HUES6 (cell line): ENCODE measurements around the gene PDCD7.

Experiments used
- H3K27ac ChIP-seq: 2 replicates; pipeline ENCODE4 v1.7.0; 2013; ENCODE audit warnings: low read depth, mild to moderate bottlenecking, low read length, inconsistent platforms
- H3K27me3 ChIP-seq: 2 replicates; pipeline ENCODE4 v1.6.1; 2013; ENCODE audit warnings: low read length; ENCODE audit not compliant: control insufficient read depth, insufficient read depth
- H3K36me3 ChIP-seq: 2 replicates; pipeline ENCODE4 v1.6.1; 2013; ENCODE audit warnings: low read length; ENCODE audit not compliant: control insufficient read depth, insufficient read depth
- H3K4me1 ChIP-seq: 2 replicates; pipeline ENCODE4 v1.6.1; 2013; ENCODE audit warnings: low read length; ENCODE audit not compliant: control insufficient read depth, insufficient read depth
- H3K4me3 ChIP-seq: 2 replicates; pipeline ENCODE4 v1.5.1; 2013; ENCODE audit warnings: low read depth, low read length
- H3K9ac ChIP-seq: one replicate; pipeline ENCODE4 v1.6.1; 2013; ENCODE audit warnings: mild to moderate bottlenecking, low read length
- H3K9me3 ChIP-seq: 2 replicates; pipeline ENCODE4 v1.6.1; 2013; ENCODE audit warnings: low read depth, low read length; ENCODE audit not compliant: control insufficient read depth, insufficient read depth

The PDCD7 gene

DNA sequence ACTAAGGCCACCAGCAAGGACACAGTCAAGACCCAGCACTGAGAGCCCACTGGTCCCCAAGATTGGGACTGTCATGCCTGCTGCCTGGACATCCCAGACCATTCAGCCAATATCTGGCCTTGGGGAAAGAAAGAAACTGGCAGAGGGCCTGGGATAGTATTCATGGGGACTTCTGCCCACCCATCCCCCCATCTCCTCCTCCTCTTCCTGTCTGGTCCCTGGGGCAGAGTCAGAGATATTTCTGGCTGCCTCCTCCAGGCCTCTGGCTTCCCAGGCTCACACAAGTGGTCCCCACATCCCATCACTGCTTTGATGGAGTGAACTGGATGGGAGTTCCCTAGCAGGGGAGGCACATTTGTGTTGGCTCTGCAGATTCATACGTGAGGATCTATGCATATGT lies 61.6 kb downstream of the PDCD7 start:
- Histone ChIP-seq H3K36me3 (no peaks in the 10 kb centered on the region), H3K27me3 (no peaks in the 10 kb centered on the region; the same call in 1 of the 2 replicates), H3K9me3 (peaks cover 5% of the 10 kb centered on the region; the same call in 1 of the 2 replicates), H3K27ac (no peak overlapping the region), H3K4me3 (no peak overlapping the region), H3K4me1 (peaks cover 28% of the 10 kb centered on the region), H3K9ac (no peak overlapping the region)

DNA sequence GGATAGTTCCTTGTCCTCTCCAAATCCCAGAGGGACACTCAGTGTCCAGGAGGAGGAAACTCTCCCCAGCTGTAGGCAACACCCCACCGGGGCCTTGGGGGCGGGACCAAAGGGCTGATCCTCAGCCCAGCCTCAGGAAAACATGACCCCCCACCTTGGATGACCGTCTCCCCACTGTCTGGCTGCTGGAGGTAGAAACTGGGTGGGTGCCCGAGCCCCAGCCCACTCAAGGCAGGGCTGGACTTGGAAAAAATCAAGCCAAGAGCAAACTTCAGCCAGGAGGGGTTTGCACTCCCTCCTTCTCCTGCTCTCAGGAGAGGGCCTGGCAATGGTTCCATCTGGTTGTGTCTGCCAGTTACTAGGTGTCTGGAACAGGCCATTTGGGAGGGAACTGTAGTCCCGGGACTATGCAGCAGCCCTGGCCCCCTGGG lies 62.2 kb downstream of the PDCD7 start:
- Histone ChIP-seq H3K36me3 (no peaks in the 10 kb centered on the region), H3K9me3 (peaks cover 5% of the 10 kb centered on the region; the same call in 1 of the 2 replicates), H3K4me3 (no peak overlapping the region), H3K27ac (no peak overlapping the region), H3K4me1 (peaks cover 34% of the 10 kb centered on the region), H3K9ac (no peak overlapping the region), H3K27me3 (no peaks in the 10 kb centered on the region; the same call in 1 of the 2 replicates)

DNA sequence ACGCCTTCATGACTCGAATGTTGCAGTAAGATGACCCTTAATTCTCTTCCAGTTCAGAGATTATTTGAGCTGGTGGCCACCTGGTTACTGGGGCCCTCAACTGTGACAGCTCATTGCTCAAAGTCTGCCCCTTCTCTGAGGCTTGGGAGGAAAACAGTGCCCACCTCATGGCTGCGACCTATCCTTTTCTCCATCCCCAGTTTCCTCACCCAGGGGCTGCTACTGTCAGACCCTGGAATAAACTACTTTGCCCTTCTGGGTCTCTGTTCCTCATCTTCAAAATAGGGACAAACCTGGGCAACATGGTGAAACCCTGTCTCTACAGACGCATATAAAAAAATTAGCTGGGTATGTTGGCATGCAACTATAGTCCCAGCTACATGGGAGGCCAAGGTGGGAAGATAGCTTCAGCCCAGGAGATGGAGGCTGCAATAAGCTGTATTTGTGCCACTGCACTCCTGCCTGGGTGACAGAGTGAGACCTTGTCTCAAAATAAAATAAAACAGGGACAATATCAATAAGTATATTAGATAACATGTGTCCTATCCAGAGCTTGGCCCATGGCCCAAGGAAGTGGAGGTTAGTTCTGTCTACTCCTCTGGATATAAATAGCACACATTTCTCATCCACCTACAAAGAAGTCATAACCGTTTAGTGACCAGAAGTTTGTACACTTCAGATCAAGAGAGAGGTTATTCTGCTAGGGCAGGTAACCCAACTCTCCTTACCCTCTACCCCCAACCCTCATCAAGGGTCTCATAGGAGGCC lies 63.6 kb downstream of the PDCD7 start:
- Histone ChIP-seq H3K9ac (no peak overlapping the region), H3K4me3 (no peak overlapping the region), H3K27ac (no peak overlapping the region), H3K36me3 (no peaks in the 10 kb centered on the region), H3K4me1 (peaks cover 40% of the 10 kb centered on the region), H3K27me3 (no peaks in the 10 kb centered on the region; the same call in 1 of the 2 replicates), H3K9me3 (peaks cover 5% of the 10 kb centered on the region; the same call in 1 of the 2 replicates)

DNA sequence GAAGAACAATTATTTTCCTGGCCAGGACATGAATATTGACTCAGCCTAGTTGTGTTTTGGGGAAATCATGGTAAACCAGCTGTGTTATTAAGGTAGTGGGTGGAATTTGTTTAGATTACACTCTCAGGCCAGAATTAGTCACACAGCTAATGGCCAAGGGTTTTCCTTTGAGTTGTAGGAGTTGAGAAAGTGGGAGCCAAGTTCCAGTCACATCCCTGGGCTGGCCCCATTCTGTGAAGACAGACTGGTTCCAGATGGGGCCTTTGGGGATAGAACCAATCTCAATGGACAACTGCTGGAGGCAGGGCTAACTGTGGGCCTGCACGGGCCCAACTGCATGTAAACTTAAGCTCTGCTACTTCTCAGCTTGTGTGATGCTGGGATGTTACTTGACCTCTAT lies 64.4 kb downstream of the PDCD7 start:
- Histone ChIP-seq H3K9me3 (peaks cover 5% of the 10 kb centered on the region; the same call in 1 of the 2 replicates), H3K36me3 (no peaks in the 10 kb centered on the region; the same call in 1 of the 2 replicates), H3K27me3 (no peaks in the 10 kb centered on the region; the same call in 1 of the 2 replicates), H3K4me1 (peaks cover 40% of the 10 kb centered on the region), H3K4me3 (no peak overlapping the region), H3K9ac (no peak overlapping the region), H3K27ac (no peak overlapping the region)

DNA sequence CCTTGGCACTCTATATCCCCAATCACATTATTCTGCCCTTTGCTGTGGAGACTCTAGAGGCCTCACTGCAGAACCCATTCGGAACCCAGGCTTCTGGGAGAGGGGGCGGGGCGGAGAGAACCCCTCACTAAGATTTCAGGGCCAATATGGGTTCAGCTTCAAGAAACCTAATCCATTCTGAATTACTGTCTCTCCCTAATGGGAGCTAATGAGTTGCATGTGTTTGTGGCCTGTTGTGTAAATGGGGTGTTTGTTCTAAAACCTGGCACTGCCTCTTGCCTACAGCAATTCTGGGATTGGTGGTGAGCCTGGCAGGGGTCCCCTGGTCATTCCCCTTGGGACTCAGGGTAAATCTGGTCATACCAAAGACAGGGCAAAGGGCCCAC lies 65.2 kb downstream of the PDCD7 start:
- peak overlapping the region; percentile 65 for H3K4me3 ChIP-seq
- peak overlapping the region; percentile 89 for H3K9ac ChIP-seq
- H3K36me3 ChIP-seq, result no peaks in the 10 kb centered on the region; the same call in 1 of the 2 replicates
- peaks cover 3% of the 10 kb centered on the region; the same call in 1 of the 2 replicates for H3K9me3 ChIP-seq
- no peak overlapping the region for H3K27ac ChIP-seq
- peaks cover 40% of the 10 kb centered on the region for H3K4me1 ChIP-seq
- no peaks in the 10 kb centered on the region; the same call in 1 of the 2 replicates for H3K27me3 ChIP-seq

DNA sequence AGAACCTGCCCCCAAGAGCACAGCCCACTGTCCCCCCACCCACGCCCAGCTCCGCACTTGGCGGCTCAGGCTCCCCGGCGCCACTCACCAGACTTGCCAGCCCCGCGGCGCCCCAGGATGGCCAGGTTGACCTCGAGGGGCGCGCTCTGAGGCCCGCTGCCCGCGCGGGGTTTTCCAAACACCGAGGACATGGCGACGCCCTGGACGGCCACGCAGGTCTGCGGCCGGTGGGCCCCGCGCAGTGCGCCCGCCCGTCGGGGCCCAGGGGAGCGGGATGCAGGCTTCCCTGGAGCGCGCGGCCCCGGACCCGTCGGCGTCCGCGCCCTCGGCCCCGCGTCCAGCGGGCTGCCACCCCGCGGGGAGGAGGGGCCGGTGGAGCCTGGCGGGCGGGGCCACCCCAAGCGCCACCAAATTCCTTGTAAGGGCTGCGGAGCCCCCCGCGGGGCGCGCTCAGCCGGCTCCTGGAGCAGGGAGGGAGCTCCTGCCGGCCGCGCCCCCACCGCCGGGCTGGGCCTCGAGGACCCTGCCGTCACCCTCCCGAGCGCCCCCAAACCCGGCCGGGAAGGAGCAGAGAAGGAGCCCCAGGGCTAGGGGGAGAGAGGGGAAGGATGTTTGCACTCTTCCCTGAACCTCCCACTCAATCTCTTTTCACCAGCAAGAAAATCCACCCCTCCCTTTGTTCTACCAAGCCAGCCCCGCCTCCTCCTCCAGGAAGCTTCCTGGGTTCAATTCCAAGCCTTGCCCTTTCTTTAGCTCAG lies 65.8 kb downstream of the PDCD7 start, which contains the start of gene RASL12:
TSS of gene RASL12 (minus strand) at position 347 of the 758 bp plus-strand sequence. CDS start at position 191, 156 bp downstream.
- Histone ChIP-seq H3K36me3 (no peaks in the 10 kb centered on the region; the same call in 1 of the 2 replicates), H3K9me3 (no peaks in the 10 kb centered on the region), H3K4me1 (peaks cover 40% of the 10 kb centered on the region), H3K27me3 (no peaks in the 10 kb centered on the region; the same call in 1 of the 2 replicates), H3K9ac (peak within 1 kb of the TSS; percentile 89), H3K27ac (peak within 1 kb of the TSS; percentile 11; the same call in 1 of the 2 replicates), H3K4me3 (peak within 1 kb of the TSS; percentile 65)
